Breast epithelium (tissue), 3 donors: Measurements from ENCODE around the gene TAF4B.
"Not testable (repeated sequence)": the region's sequence is repeated elsewhere in the genome, so short reads cannot be mapped to it uniquely, and the experiment has no call there.

Experiments
- POLR2A ChIP-seq: fragments of 450-650 bp; IDR thresholded peaks from one replicate; pipeline ENCODE4 v1.6.1; 2016; ENCODE audit warnings: antibody characterized with exemption, mild to moderate bottlenecking, moderate library complexity
- TF ChIP-seq, protein P1 (sequence below), 3 donors: fragments of 450-650 bp; IDR thresholded peaks; one replicate each; pipeline ENCODE4 v1.5.1; 2016 to 2017; ENCODE audit warnings: antibody characterized with exemption in 3 of 3, mild to moderate bottlenecking in 3 of 3, moderate library complexity in 3 of 3

DNA sequence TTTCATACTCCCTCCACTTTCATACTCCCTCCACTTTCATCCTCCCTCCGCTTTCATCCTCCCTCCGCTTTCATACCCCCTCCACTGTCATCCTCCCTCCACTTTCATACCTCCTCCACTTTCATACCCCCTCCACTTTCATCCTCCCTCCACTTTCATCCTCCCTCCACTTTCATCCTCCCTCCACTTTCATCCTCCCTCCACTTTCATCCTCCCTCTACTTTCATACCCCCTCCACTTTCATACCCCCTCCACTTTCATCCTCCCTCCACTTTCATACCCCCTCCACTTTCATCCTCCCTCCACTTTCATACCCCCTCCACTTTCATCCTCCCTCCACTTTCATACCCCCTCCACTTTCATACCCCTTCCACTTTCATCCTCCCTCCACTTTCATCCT lies 77.0 kb downstream of the TAF4B start:
- TF ChIP-seq, protein P1, sequence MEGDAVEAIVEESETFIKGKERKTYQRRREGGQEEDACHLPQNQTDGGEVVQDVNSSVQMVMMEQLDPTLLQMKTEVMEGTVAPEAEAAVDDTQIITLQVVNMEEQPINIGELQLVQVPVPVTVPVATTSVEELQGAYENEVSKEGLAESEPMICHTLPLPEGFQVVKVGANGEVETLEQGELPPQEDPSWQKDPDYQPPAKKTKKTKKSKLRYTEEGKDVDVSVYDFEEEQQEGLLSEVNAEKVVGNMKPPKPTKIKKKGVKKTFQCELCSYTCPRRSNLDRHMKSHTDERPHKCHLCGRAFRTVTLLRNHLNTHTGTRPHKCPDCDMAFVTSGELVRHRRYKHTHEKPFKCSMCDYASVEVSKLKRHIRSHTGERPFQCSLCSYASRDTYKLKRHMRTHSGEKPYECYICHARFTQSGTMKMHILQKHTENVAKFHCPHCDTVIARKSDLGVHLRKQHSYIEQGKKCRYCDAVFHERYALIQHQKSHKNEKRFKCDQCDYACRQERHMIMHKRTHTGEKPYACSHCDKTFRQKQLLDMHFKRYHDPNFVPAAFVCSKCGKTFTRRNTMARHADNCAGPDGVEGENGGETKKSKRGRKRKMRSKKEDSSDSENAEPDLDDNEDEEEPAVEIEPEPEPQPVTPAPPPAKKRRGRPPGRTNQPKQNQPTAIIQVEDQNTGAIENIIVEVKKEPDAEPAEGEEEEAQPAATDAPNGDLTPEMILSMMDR (IDR thresholded peaks at IDR 0.05): not testable (repeated sequence)
- not testable (repeated sequence) for TF ChIP-seq POLR2A
